OCI-LY1 (cell line): Measurements from ENCODE around the gene MCCC2.

Source experiments
- H2AFZ ChIP-seq: fragments of 200-600 bp; sonication (generic), shearing (Covaris generic); 2 replicates; pipeline ENCODE4 v1.6.0; 2014; ENCODE audit warnings: antibody characterized with exemption, mild to moderate bottlenecking, low read length
- H3F3A ChIP-seq: fragments of 200-600 bp; sonication (generic), shearing (Covaris generic); 2 replicates; pipeline ENCODE4 v1.6.0; 2014; ENCODE audit warnings: mild to moderate bottlenecking, antibody characterized with exemption, low read length, moderate library complexity; ENCODE audit not compliant: insufficient read depth
- H3K27ac ChIP-seq: fragments of 200-600 bp; sonication (generic); 2 replicates; pipeline ENCODE4 v1.5.1; 2014; ENCODE audit warnings: low read length, mixed run types, mild to moderate bottlenecking, low read depth; ENCODE audit not compliant: poor library complexity, severe bottlenecking
- H3K27me3 ChIP-seq: fragments of 200-600 bp; sonication (generic); 2 replicates; pipeline ENCODE4 v1.6.0; 2014; ENCODE audit warnings: antibody characterized with exemption, mild to moderate bottlenecking, low read length, moderate library complexity; ENCODE audit not compliant: insufficient read depth
- H3K36me3 ChIP-seq: fragments of 200-600 bp; sonication (generic); 2 replicates; pipeline ENCODE4 v1.6.1; 2014; ENCODE audit warnings: mild to moderate bottlenecking, antibody characterized with exemption, low read length, moderate library complexity, mixed read lengths; ENCODE audit not compliant: insufficient read depth
- H3K4me1 ChIP-seq: fragments of 200-600 bp; sonication (generic); 2 replicates; pipeline ENCODE4 v1.5.1; 2014; ENCODE audit warnings: mild to moderate bottlenecking, low read length, moderate library complexity; ENCODE audit not compliant: insufficient read depth, severe bottlenecking
- H3K4me2 ChIP-seq: fragments of 200-600 bp; sonication (generic), shearing (Covaris generic); 2 replicates; pipeline ENCODE4 v1.6.1; 2014; ENCODE audit warnings: low read length
- H3K4me3 ChIP-seq: fragments of 200-600 bp; sonication (generic); 2 replicates; pipeline ENCODE4 v1.5.1; 2014; ENCODE audit warnings: low read length, low read depth, mild to moderate bottlenecking, mixed read lengths; ENCODE audit not compliant: poor library complexity, severe bottlenecking
- H3K79me2 ChIP-seq: fragments of 200-600 bp; shearing (Covaris generic); 2 replicates; pipeline ENCODE4 v1.6.1; 2016; ENCODE audit warnings: mixed run types, low read length, mixed read lengths; ENCODE audit not compliant: insufficient read depth
- H3K9ac ChIP-seq: fragments of 200-600 bp; sonication (generic), shearing (Covaris generic); 2 replicates; pipeline ENCODE4 v1.6.1; 2014; ENCODE audit warnings: mild to moderate bottlenecking, low read length, mixed read lengths
- H3K9me2 ChIP-seq: fragments of 200-600 bp; sonication (generic), shearing (Covaris generic); 2 replicates; pipeline ENCODE4 v1.6.1; 2014; ENCODE audit warnings: low read depth, mild to moderate bottlenecking, low read length, mixed read lengths
- H3K9me3 ChIP-seq: fragments of 200-600 bp; shearing (Covaris generic); 2 replicates; pipeline ENCODE4 v1.6.1; 2014; ENCODE audit warnings: low read length, mixed read lengths
- H4K20me1 ChIP-seq: fragments of 200-600 bp; sonication (generic), shearing (Covaris generic); 2 replicates; pipeline ENCODE4 v1.6.0; 2016; ENCODE audit warnings: mild to moderate bottlenecking, low read length; ENCODE audit not compliant: insufficient read depth
- EZH2 ChIP-seq: fragments of 200-600 bp; sonication (generic), shearing (Covaris generic); IDR thresholded peaks from 2 replicates; pipeline ENCODE4 v1.8.0; 2017; ENCODE audit warnings: borderline replicate concordance, mixed run types, mild to moderate bottlenecking, antibody characterized with exemption, low read length, moderate library complexity, mixed read lengths
- TF ChIP-seq, protein P1 (sequence below): fragments of 200-600 bp; sonication (generic), shearing (Covaris generic); IDR thresholded peaks from 2 replicates; pipeline ENCODE4 v1.5.1; 2017; ENCODE audit warnings: mild to moderate bottlenecking, antibody characterized with exemption, low read length, moderate library complexity, mixed read lengths

The MCCC2 gene

DNA sequence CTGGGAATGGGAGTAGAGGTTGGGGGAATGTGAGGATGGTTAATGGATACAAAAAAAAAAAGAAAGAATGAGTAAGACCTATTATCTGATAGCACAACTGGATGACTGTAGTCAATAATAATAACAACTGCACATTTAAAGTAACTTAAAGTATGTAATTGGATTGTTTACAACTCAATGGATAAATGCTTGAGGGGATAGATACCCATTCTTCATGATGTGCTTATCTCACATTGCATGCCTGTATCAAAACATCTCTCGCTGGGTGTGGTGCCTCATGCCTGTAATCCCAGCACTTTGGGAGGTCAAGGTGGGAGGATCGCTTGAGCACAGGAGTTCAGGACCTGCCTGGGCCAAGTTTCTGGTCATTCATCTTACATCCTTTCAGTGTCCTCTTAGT lies 34.6 kb downstream of the MCCC2 start:
- TF ChIP-seq EZH2 = no peak
- TF ChIP-seq, protein P1, sequence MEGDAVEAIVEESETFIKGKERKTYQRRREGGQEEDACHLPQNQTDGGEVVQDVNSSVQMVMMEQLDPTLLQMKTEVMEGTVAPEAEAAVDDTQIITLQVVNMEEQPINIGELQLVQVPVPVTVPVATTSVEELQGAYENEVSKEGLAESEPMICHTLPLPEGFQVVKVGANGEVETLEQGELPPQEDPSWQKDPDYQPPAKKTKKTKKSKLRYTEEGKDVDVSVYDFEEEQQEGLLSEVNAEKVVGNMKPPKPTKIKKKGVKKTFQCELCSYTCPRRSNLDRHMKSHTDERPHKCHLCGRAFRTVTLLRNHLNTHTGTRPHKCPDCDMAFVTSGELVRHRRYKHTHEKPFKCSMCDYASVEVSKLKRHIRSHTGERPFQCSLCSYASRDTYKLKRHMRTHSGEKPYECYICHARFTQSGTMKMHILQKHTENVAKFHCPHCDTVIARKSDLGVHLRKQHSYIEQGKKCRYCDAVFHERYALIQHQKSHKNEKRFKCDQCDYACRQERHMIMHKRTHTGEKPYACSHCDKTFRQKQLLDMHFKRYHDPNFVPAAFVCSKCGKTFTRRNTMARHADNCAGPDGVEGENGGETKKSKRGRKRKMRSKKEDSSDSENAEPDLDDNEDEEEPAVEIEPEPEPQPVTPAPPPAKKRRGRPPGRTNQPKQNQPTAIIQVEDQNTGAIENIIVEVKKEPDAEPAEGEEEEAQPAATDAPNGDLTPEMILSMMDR = no peak
- Histone ChIP-seq H4K20me1 (no peaks in the 10 kb centered on the region), H3K79me2 (no peaks in the 10 kb centered on the region), H3K36me3 (peaks cover 39% of the 10 kb centered on the region), H3K4me1 (no peaks in the 10 kb centered on the region), H3K27me3 (no peaks in the 10 kb centered on the region), H3K9me2 (no peaks in the 10 kb centered on the region), H3K4me2 (no peak overlapping the region), H3K9ac (no peak overlapping the region), H2AFZ (no peak overlapping the region), H3K4me3 (no peak overlapping the region), H3K9me3 (no peaks in the 10 kb centered on the region), H3K27ac (no peak overlapping the region), H3F3A (no peaks in the 10 kb centered on the region)

DNA sequence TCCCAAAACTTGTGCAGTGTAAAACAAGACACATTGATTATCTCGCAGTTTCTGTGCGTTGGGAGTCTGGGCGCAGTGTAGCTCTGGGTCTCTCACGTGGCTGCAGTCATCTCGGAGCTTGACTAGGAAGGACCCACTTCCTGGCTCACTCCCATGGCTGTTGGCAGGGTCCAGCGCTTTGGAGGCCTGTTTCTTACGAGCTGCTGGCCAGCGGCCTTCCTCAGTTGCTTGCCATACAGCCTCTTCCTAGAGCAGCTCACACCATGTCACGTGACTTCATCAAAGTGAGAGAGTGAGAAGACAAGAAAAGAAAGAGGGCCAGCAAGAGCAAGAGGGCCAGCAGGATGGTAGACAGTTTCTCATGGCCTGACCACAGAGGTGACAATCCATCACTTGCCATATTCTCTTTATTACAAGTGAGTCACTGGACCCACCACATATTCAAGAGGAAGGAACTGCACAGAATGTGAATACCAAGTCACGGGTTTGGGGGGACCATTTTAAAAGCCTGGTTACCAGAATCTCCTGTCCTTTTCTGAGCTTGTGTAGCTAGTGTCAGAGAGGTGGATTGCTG lies 36.2 kb downstream of the MCCC2 start:
- Histone ChIP-seq H3K4me2 (no peak overlapping the region), H3K9ac (no peak overlapping the region), H3K27ac (no peak overlapping the region), H3K79me2 (no peaks in the 10 kb centered on the region), H3K4me1 (no peaks in the 10 kb centered on the region), H3K36me3 (peaks cover 40% of the 10 kb centered on the region), H3K27me3 (no peaks in the 10 kb centered on the region), H3K9me2 (no peaks in the 10 kb centered on the region), H3F3A (no peaks in the 10 kb centered on the region), H4K20me1 (no peaks in the 10 kb centered on the region), H3K4me3 (no peak overlapping the region), H3K9me3 (peaks cover 3% of the 10 kb centered on the region; the same call in 1 of the 2 replicates), H2AFZ (no peak overlapping the region)
- TF ChIP-seq EZH2 = no peak
- TF ChIP-seq, protein P1 = no peak

DNA sequence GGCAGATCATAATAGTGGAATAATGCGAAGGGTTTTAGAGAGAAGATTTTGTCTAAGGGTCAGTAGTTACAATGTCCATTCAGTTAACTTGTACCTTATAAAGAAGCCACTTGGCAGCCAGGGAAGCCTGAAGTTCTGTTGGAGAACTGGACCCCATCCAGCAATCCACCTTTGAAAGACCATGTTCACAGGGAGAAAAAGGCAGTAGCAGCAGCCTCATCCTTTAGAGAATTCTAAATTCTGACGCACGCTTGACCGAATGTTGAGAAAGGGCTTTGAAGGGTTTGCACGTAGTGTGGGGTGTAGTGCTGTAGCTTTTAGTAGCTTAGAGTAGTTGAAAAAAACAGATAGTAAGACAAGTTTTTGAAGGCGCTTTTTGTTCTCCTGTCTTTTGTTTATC lies 42.8 kb downstream of the MCCC2 start:
- no peak overlapping the region for H3K9ac ChIP-seq
- peaks cover 47% of the 10 kb centered on the region for H3K36me3 ChIP-seq
- H3K4me3 ChIP-seq = no peak overlapping the region
- no peaks in the 10 kb centered on the region for H3K27me3 ChIP-seq
- H3K9me3 ChIP-seq = peaks cover 3% of the 10 kb centered on the region; the same call in 1 of the 2 replicates
- H3K27ac ChIP-seq = no peak overlapping the region
- no peaks in the 10 kb centered on the region for H4K20me1 ChIP-seq
- H3K4me2 ChIP-seq = no peak overlapping the region
- H2AFZ ChIP-seq = no peak overlapping the region
- H3K4me1 ChIP-seq = no peaks in the 10 kb centered on the region
- no peaks in the 10 kb centered on the region for H3K9me2 ChIP-seq
- H3F3A ChIP-seq = no peaks in the 10 kb centered on the region
- no peak for TF ChIP-seq EZH2
- TF ChIP-seq, protein P1 = no peak
- no peaks in the 10 kb centered on the region for H3K79me2 ChIP-seq
